Heart left ventricle (tissue), 13 donors: ENCODE results near the gene TTLL11.

Experiments
- POLR2A ChIP-seq, 2 donors: fragments of 450-650 bp; IDR thresholded peaks; one replicate each; pipeline ENCODE4 v1.6.1; 2017; ENCODE audit warnings: antibody characterized with exemption in 2 of 2, mild to moderate bottlenecking in 2 of 2, moderate library complexity in 2 of 2
- TF ChIP-seq, protein P1 (sequence below), 12 donors: fragments of 200-600 bp; sonication (generic) in 4 of 12; IDR thresholded peaks; one replicate each; pipeline versions ENCODE4 v1.5.0 to v1.8.0; 2018 to 2022; ENCODE audit warnings: antibody characterized with exemption in 12 of 12, mild to moderate bottlenecking in 5 of 12
- donor health status: ischemic (EF 13 %, LVEDD 7.1; RV severe dilation, severe dysfunction).
- donor health status: DM: no; HTN: yes; CAD: no.
- donor health status: DM: no; HTN: no; CAD: no.
- donor health status: ischemic (EF 25% LVEDD 6.9; RV normal size, moderate dysfunction).
- donor health status: ischemic (EF 25% LVEDD 5.7; RV mildly dilated, moderate dysfunction).
- donor health status: ischemic (EF 35%, LVEDD 5.7; RV mildly dilated, moderate dysfunction).
- donor health status: nonischemic (EF 11% LVEDD 7.7; RV severe dilation, severe dysfunction).
- donor health status: DM: yes; HTN: yes; CAD: no.
- donor health status: PGD.
- donor health status: ischemic (EF 29% LVEDD 5.4; RV normal size, mild dysfunction).
- donor health status: nonischemic (EF 23%, LVEDD 6.1; RV moderate dilation, normal function).

DNA sequence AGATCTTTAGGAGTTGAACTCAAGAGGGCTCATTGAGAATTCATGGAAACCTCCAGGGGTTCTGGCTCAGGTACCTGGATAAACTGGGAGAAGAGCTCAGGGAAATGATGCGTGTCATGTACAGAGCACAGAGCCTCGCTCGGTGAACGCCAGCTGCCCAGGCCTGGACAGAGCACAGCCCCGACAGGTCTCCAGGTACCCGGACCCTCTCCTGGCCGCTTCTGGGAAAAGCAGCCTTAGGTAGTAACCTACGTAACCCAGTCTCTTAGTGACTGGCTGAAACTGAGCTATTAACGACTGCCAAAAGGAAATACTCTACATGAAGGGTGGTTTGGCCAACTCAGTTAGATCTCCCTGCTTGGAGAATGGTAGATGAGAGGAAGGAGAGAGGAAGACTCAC, 157.4 kb downstream of the TTLL11 start:
- TF ChIP-seq, protein P1, sequence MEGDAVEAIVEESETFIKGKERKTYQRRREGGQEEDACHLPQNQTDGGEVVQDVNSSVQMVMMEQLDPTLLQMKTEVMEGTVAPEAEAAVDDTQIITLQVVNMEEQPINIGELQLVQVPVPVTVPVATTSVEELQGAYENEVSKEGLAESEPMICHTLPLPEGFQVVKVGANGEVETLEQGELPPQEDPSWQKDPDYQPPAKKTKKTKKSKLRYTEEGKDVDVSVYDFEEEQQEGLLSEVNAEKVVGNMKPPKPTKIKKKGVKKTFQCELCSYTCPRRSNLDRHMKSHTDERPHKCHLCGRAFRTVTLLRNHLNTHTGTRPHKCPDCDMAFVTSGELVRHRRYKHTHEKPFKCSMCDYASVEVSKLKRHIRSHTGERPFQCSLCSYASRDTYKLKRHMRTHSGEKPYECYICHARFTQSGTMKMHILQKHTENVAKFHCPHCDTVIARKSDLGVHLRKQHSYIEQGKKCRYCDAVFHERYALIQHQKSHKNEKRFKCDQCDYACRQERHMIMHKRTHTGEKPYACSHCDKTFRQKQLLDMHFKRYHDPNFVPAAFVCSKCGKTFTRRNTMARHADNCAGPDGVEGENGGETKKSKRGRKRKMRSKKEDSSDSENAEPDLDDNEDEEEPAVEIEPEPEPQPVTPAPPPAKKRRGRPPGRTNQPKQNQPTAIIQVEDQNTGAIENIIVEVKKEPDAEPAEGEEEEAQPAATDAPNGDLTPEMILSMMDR (IDR thresholded peaks at IDR 0.05): no peak
- TF ChIP-seq POLR2A (IDR thresholded peaks at IDR 0.05): no peak
